ENCODE measurements around the gene NRSN2.
"Not testable (repeated sequence)": the region's sequence is repeated elsewhere in the genome, so short reads cannot be mapped to it uniquely, and the experiment has no call there.

Gene NRSN2

DNA sequence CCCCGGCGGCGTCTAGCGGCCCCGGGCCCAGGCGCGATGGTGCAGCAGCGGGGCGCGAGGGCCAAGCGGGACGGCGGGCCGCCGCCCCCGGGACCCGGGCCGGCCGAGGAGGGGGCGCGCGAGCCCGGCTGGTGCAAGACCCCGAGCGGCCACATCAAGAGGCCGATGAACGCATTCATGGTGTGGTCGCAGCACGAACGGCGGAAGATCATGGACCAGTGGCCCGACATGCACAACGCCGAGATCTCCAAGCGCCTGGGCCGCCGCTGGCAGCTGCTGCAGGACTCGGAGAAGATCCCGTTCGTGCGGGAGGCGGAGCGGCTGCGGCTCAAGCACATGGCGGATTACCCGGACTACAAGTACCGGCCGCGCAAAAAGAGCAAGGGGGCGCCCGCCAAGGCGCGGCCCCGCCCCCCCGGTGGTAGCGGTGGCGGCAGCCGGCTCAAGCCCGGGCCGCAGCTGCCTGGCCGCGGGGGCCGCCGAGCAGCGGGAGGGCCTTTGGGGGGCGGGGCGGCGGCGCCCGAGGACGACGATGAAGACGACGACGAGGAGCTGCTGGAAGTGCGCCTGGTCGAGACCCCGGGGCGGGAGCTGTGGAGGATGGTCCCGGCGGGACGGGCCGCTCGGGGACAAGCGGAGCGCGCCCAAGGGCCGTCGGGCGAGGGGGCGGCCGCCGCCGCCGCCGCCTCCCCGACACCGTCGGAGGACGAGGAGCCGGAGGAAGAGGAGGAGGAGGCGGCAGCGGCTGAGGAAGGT, 20.8 kb upstream of the NRSN2 start:
- peak; percentile 46 for DNase-seq

GRCh38 chr20:326645-327185, 20.2 kb upstream of the NRSN2 start:
- no peak for DNase-seq

- DNase-seq = peak; percentile 82
Observed at GRCh38 chr20:327186-328026, 19.5 kb upstream of the NRSN2 start.

GRCh38 chr20:328027-328974, 18.6 kb upstream of the NRSN2 start:
- no peak for DNase-seq

DNA sequence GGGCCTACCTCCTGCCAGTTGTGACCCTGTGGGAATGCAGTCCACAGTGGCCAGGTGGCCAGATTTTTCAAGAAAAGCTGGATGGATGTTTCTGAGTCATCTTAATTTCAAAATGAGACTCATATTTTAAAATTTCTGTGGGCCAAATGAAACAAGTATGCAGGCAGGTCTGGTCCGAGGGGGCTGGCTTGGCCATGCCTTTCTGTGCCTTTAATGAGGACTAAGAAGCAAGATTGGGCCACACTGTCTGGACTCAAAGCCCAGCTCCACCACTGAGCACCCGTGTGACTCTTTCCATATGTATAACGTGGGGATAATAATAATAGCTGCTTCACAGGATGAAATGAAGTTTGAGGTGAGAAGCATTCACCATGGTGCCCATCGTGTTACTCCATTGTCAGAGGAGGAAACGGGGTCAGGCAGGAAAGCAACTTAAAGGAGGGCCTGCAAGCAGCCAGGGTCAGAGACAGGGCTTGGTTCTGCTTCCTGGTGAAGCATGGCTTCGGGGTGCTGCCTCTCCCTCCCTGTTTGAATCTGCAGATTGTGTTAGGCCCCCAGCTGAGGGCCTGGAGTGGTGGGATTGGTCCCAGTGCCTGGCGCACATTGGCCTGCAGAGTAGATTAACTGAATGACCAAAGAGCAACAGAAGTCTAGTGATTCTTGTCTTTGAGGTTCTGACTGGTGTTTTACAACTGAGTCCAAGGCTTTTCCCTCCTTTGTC, 17.8 kb upstream of the NRSN2 start:
- no peak for DNase-seq

GRCh38 chr20:329851-330232, 17.1 kb upstream of the NRSN2 start:
- DNase-seq = no peak

DNA sequence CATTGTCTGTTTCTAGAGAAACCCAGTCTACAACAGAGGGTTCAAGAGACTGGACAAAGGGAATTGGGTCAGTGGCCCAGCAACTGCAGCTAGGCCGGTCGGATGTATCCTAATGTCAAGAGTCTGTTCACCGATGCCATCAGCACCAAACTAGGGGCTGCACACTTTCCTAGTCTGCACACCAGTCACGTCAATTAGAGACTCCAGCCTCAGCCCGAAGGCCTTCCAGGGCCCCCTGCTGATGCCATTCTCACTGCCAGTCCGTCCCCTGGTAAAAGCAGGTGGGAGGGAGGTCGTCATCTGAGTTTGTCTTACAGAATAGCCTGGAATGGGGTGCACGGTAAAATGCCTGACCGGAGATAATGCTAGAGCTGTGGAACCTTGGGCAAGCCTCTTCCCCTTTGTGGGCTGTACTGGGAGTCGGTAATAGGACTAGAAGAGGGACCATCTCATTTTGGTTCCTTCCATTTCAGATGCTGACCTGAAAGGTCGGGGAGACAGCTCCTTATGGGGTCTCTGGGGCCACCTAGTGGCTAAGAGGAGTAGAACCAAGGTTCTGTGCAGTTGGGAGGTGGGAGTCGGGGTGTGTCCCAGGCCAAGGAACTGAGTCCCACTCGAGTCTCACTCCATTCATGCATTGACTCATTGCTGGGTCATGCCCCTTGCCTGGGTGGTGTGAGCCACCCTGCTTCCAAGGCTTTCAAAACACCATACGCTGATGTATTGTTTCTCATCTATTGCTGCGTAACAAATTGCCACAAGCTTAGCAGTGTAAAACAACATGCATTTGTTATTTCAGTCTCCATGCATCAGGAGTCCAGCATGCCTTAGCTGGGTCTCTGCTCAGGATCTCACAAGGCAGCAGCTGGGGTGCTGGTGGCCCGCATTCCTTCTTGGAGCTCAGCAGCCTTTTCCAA, 16.4 kb upstream of the NRSN2 start:
- peak; percentile 66 for DNase-seq

- DNase-seq = no peak
Observed at GRCh38 chr20:334578-334977, 12.3 kb upstream of the NRSN2 start.

GRCh38 chr20:336040-336439, 10.9 kb upstream of the NRSN2 start:
- DNase-seq = not testable (repeated sequence)

DNA sequence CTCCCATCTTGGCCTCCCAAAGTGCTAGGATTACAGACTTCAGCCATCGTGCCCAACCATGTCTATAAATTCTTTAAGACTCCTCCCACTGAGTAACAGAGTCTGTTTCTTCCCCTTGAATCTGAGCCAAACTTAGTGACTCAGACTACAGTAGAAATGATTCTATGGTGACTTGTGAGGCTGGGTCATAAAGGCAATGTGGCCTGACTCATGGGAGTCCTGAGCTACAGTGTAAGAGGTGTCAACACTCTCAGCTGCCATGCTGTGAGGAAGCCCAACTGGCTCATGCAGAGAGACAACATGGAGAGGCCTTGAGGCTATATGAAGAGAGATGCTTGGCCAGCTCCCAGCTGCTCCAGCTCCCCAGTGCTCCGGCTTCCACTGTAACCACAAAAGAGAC, 5.2 kb upstream of the NRSN2 start:
- no peak for DNase-seq

DNA sequence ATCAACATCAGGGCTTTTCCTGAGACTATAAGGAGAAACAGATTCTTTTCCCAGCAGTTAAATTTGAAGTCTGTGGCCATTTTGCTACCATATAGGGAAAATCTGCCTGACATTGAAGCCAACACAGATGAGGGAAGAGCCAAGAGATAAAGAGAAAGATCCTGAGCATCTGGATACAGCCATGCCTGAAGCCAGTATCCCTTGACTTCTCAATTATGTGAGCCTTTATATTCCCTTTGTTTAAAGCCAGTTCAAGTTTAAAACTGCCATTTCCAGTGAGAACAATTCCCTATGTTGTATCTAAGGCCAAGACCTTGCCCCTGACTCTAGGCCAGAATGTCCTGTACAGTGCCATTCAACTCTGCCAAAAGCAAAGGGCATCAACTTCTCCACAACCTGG, 3.8 kb upstream of the NRSN2 start:
- no peak for DNase-seq

DNA sequence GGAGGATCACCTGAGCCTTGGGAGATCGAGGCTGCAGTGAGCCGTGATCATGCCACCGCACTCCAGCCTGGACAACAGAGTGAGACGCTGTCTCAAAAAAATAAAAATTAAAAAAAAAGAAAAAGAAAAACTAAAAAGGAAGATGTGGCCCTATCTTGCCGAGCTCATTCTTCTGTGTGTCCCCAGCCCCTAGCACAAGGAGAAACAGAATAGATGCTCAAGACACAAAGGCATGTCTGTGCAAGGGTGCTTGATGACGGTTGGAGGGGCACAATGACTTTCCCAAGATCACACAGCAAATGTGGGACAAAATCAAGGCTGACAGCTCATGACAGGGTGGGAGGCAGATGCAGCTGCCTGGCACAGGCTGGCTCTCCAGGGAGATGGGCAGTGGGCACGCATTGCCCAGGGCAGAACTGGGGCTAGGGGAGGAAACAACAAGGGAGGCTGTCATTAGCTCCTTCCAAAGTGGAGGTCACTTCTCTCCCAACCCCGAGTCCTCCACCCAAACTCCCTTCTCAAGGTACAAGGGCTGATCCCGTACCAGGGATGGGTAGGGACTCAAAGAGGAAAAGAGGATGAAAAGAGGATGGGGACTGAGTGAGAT, 775 bp upstream of the NRSN2 start:
- DNase-seq = no peak

GRCh38 chr20:347317-347639, 367 bp downstream of the NRSN2 start:
- DNase-seq = no peak

DNA sequence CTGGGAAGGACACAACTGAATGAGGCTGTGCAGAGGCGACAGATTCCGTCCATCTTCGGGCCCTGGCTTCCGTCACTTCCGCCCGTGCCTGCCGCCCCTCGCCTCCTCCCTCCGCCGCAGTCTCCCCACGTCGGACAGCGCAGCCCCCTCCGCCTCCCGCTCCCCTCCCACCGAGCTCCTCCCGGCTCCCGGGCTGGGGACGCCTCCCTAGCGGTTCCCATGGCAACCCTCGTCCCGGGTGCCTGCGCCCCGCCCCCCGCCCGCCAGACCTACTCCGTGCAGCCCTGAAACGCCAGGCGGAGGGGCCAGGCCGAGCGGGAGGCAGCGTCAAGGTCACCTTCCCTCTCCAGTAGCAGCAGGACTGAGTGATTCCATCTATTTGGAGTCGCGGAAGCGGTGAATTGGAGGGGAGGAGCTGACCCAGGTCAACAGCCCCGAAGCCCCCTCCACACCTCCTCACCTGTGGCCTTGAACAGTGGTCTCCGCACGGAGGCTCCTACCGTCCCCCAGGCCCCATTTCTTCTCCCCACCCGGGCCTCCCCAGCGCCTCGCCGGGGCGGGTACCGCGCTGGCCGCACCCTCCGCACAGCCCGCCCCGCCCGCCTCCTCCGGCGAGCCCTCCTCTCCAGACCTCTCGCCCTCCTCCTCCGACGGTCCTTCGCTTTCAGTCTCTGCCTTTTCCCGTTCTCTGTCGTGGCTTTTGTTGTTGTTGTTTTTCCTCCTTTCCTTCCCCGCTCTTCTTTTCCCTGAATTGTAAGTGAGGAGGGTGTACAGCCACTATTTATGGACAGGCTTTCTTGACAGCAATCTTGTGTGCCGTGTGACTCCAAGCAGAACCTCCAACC, 951 bp downstream of the NRSN2 start:
- DNase-seq = peak; percentile 69

GRCh38 chr20:348972-349841, 2.3 kb downstream of the NRSN2 start:
- no peak for DNase-seq

DNA sequence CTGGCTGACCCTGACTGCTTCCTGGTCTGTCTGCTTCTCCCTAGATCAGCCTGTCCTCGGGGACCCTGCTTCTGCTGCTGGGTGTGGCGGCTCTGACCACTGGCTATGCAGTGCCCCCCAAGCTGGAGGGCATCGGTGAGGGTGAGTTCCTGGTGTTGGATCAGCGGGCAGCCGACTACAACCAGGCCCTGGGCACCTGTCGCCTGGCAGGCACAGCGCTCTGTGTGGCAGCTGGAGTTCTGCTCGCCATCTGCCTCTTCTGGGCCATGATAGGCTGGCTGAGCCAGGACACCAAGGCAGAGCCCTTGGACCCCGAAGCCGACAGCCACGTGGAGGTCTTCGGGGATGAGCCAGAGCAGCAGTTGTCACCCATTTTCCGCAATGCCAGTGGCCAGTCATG, 6.3 kb downstream of the NRSN2 start:
- DNase-seq = no peak

- peak; percentile 75 for DNase-seq
Observed at GRCh38 chr20:354298-354977, 7.5 kb downstream of the NRSN2 start.

GRCh38 chr20:356154-356553, 9.2 kb downstream of the NRSN2 start:
- not testable (repeated sequence) for DNase-seq
